NOMO-1 treated with dmso at 0.1 percent for 144 hours (cell line): ENCODE results near the gene DPF3.

Experiments
- DNase-seq: peaks from one replicate; lab custom pipeline; 2025; ENCODE audit not compliant: unreplicated experiment; lab: John Stamatoyannopoulos, UW

The DPF3 gene

GRCh38 chr14:72619881-72620280, 274.0 kb downstream of the DPF3 start:
- no peak for DNase-seq

DNA sequence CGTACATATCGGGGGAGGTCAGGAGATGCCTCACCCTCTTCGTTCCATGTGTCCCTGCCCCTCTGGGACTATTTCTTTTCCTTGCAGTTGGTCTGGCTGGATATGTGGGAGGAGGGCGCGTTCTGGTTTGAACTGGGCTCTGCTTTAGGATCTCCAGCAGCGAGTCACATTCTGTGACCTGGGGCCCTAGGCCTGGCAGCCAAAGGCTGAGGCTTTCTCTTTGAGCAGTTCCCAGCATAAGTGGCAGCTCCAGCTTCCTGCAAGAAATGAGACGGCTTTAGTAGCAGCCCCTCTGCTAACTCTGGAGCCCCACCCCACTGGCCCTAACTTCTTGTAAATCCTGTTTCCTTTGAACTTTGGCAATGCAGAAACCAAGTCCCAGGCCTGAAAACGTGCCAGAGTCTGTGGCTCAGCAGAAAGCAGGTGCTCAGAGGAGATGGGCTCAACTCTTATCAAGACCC, 274.8 kb downstream of the DPF3 start:
- DNase-seq, result no peak

DNA sequence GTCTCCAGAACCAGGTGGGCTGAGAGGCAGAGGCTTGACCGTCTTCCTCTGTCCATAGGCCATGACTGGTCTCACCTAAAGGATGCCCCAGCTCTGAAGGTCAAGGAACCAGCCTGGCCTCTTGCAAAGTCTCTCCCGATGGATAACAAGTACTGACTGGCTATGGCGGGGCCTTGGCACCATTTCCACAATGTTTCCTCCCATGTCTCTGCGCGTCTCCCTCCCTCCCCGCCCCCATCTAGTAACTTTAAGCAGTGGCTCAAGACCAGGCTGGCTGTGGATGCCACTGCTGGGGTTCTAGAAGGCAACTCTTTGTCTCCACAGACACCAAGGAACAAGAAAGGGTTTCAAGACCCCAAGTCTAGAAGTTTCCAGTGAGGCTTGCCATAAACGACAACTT, 275.5 kb downstream of the DPF3 start:
- no peak for DNase-seq

- DNase-seq, result no peak
Observed at GRCh38 chr14:72617391-72618031, 276.4 kb downstream of the DPF3 start.

DNA sequence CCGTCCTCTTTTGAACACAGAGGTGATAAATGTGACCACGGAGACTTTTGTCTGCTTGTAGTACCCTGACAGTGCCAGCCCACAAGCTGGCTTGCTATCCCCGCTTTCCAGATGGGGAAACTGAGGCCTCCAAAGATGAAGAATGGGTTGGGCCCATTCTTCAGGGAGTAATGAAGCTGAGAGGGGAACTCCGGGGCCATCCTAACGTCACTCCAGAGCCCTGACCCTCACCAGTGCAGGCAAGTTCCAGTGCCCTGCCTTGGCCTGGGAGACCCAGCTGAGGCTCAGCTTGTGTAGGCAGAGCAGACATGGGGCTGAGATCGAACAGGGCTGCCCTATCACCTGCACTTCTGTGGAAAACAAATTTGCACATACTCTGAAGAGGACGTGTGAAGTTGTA, 277.1 kb downstream of the DPF3 start:
- no peak for DNase-seq

DNA sequence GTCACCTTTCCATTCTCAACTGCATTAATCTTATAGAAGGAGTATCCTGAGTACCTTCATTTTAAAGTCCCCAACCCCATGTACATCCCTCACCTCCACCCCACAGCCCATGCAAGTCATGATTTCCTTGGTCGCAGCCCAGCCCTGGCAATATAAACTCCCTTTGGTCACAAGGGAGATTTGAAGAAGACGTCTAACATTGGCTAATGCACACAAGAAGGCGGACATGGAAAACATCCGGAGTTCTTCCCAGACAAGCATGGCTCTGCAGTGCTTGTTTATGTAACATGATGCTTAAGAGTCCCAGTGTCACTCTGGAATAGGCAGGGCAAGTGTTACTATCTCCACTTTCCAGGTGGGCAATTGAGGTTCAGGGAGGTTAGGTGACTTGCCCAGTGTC, 277.6 kb downstream of the DPF3 start:
- no peak for DNase-seq

DNA sequence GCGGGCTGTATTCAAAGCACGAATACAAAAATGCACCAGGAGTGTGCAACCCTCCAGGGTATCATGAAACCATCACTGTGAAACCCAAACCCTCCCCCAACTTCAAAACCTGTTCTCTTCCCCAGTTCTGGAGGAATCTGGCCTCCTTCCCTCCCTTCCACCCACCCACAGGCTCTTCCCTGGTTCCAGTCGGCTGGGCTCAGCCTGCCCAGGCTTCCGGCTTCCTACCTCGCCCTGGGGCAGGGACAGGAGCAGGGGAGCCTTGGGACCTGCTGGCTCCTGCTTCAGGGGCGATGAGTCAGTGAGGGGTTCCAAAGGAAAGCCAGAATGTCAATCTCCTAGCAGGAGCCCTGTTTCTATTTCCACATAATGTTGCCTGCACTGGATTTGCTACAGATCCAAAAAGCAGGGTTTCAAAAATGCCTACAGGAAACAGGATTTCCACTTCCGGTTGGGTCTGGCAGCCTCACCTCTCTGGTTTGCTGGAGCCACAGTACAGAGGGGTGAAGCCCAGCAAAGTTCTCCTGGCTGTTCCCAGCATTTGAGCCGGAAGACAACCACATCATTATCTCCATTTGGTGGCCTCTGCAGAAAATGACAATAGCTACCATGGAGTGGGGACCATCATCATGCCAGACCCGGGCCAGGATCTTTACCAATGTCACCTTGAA, 278.3 kb downstream of the DPF3 start:
- no peak for DNase-seq

- no peak for DNase-seq
Observed at GRCh38 chr14:72614891-72615415, 278.9 kb downstream of the DPF3 start.

- DNase-seq, result no peak
Observed at GRCh38 chr14:72614365-72614764, 279.5 kb downstream of the DPF3 start.

DNA sequence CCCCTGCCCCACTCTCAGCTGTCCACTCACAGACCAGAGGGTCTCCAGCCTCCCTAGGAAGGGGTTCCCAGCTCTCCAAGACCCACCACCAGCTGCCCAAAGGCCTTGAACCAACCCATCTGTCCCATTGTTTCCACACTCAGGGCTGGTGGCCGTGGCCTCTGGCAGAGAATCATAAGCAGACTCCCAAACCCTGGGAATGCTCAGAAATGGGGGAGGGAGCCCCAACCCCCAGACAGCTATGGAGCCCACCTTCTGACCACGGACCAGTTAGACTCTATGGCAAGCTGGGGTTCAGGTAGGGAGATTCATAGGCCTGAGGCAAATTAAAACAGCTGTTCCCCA, 280.0 kb downstream of the DPF3 start:
- no peak for DNase-seq

DNA sequence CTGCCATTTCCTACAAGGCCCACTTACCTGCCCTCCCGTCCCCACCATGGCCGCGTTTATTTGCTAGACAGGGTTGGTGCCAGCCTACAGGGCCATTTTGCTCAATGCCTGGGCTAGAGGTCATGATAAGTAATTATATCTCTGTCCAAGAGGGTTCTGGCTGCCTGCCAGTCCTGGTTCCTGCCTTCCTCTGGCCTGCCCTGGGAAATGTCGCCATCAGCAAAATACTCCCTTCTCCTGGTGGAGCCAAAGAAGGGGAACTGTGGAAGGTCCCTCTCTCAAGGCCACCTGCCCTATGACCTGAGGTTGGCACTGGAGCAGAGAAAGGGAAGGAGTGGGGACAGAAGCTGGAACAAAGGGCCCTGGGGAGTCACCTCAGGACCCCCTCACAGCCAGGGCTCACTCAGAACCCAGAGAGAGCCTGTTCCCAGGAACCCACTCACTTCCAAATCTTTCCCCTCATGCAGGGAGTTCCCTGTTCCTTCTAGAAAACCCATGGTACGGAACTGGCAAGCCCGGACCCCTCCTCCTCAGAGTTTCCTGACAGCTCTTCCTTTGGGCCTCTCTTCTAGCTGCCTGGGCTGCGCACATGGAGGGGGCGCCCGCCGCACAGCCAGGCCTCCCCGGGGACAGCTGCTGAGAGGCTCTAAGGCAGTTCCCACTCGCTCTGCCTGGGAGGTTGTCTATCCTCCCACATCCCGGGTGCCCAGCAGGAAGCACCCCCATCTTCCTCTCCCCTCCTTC, 280.5 kb downstream of the DPF3 start:
- DNase-seq, result no peak

DNA sequence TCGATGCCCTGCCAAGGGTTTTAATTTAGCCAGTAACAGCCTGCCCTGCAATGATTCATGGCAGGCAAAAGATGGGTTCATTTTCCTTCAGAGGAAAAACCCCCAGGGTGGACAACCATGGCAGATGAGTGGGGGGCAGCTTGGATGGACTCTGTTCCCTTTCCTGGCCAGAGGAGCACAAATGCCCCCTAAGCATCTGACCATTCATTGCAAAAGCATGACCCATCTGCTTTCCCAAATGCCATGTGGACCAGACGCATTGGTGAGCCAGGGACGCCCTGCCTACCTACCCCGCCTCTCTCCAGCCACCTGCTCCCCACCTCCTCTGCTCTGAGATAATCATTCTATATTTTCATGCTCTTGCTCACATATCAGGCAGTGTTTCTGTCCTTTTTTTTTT, 281.9 kb downstream of the DPF3 start:
- DNase-seq, result no peak

GRCh38 chr14:72611506-72611905, 282.4 kb downstream of the DPF3 start:
- DNase-seq, result no peak

- no peak for DNase-seq
Observed at GRCh38 chr14:72610831-72611200, 283.1 kb downstream of the DPF3 start.

- no peak for DNase-seq
Observed at GRCh38 chr14:72610096-72610830, 283.6 kb downstream of the DPF3 start.

GRCh38 chr14:72609205-72609916, 284.5 kb downstream of the DPF3 start:
- DNase-seq, result no peak

GRCh38 chr14:72608391-72609204, 285.3 kb downstream of the DPF3 start:
- no peak for DNase-seq

DNA sequence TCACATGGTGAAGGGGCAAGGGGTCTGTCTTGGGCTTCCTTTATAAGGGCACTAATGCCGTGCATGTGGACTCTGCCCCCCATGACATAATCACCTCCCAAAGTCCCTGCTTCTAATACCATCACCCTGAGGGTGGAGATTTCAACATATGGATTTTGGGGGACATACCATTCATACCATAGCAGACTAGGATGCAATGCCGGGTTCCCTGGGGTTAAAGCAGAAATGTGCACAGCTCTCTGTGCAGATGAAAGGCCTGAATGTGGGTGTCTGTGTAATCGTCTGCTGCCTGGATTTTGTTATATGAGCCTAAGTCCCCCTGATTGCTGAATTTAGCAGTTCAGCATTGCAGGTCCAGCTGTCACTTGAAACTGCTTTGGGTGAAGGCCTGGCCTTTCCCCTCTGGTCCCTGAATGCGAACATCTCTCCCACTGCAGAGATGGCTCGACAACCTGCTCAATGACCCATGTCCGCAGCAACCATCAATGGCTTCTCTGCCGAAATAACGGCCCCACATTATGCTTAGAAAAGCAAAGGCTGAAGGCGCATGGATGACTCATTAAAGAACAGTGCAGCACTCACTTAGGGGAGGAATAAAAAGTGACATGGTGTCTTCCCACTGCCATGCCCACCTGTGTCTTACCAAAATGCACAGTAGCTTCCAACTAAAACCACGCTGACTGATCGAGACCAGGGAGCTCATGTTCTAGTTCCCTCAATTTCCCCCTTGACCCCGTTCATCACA, 286.3 kb downstream of the DPF3 start:
- no peak for DNase-seq

GRCh38 chr14:72606879-72607278, 287.0 kb downstream of the DPF3 start:
- no peak for DNase-seq
